ENCODE measurements around the gene CSNK2A2. TPM values are rescaled to one million over a fixed set of nuclear protein-coding genes. Genes with fewer than 3 reads are reported as not detected.
A peak's percentile ranks its signal among the peaks of the same experiment; 100 is the strongest.

The CSNK2A2 gene
- total and polyA plus RNA-seq, 10 of the 15 experiments (the other 5 are each of a cell fraction or from before 2014, with no cell fraction given): 17.4 to 79.1 (median 29.4) TPM

DNA sequence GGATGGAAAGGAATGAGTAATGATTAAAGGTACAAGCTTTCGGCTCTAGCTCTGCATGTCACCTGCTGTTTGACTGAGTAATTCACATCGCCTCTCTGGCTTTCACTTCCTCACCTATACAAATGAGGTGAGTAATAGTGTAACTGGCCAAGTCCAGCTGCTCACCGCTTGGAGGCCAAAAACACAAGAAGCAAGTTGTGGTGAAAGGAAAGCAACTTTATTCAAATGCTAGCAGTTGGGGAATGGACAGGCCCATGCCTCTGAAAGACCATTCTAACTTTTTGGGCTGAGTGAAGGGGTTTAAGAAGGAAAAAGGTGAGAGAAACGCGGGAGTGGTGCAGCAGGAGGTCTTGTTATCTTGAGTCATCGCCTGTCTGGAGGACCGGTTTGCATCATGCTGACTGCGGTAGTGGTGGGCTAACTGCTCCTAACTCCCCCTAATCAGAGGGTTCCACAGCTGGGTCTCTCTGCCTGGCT is 45.7 kb upstream of the CSNK2A2 start (continued):
- TF ChIP-seq, protein P1, sequence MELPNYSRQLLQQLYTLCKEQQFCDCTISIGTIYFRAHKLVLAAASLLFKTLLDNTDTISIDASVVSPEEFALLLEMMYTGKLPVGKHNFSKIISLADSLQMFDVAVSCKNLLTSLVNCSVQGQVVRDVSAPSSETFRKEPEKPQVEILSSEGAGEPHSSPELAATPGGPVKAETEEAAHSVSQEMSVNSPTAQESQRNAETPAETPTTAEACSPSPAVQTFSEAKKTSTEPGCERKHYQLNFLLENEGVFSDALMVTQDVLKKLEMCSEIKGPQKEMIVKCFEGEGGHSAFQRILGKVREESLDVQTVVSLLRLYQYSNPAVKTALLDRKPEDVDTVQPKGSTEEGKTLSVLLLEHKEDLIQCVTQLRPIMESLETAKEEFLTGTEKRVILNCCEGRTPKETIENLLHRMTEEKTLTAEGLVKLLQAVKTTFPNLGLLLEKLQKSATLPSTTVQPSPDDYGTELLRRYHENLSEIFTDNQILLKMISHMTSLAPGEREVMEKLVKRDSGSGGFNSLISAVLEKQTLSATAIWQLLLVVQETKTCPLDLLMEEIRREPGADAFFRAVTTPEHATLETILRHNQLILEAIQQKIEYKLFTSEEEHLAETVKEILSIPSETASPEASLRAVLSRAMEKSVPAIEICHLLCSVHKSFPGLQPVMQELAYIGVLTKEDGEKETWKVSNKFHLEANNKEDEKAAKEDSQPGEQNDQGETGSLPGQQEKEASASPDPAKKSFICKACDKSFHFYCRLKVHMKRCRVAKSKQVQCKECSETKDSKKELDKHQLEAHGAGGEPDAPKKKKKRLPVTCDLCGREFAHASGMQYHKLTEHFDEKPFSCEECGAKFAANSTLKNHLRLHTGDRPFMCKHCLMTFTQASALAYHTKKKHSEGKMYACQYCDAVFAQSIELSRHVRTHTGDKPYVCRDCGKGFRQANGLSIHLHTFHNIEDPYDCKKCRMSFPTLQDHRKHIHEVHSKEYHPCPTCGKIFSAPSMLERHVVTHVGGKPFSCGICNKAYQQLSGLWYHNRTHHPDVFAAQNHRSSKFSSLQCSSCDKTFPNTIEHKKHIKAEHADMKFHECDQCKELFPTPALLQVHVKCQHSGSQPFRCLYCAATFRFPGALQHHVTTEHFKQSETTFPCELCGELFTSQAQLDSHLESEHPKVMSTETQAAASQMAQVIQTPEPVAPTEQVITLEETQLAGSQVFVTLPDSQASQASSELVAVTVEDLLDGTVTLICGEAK (IDR thresholded peaks at IDR 0.05; ENCODE audit: borderline replicate concordance): peak; percentile 98
- TF ChIP-seq GATAD2B (conservative IDR thresholded peaks at IDR 0.05; ENCODE audit: low read depth) (peak; percentile 80), SRF (IDR thresholded peaks at IDR 0.05; ENCODE audit: low read depth in 2 of 2, low read length in 2 of 2) (0 out of 4 replicates have a peak, but pooled peaks of 1 of the 2 experiments have one; percentile 63), PKNOX1 (IDR thresholded peaks at IDR 0.05) (peak; percentile 74; the same call in 1 of the 2 replicates), POLR2AphosphoS2 (IDR thresholded peaks at IDR 0.05; ENCODE audit: low read depth, low read length) (no peak), SMAD1 (IDR thresholded peaks at IDR 0.05; ENCODE audit: low read depth, partially characterized antibody) (no peak), ZNF384 (IDR thresholded peaks at IDR 0.05; ENCODE audit: borderline replicate concordance, low read depth, low read length) (no peak), PML (IDR thresholded peaks at IDR 0.05; ENCODE audit: low read length) (peak; percentile 90), ZZZ3 (IDR thresholded peaks at IDR 0.05; ENCODE audit: control insufficient read depth, insufficient read length, low read depth) (no peak), IKZF1 (conservative IDR thresholded peaks at IDR 0.05) (peak; percentile 97), SP1 (IDR thresholded peaks at IDR 0.05; ENCODE audit: low read depth, low read length) (peak; percentile 80), BACH1 (IDR thresholded peaks at IDR 0.05; ENCODE audit: borderline replicate concordance) (peak; percentile 98; the same call in 1 of the 2 replicates), CREB1 (IDR thresholded peaks at IDR 0.05; ENCODE audit: low read depth) (peak; percentile 66), ATF2 (IDR thresholded peaks at IDR 0.05; ENCODE audit: low read length) (peak; percentile 93), PAX5 (IDR thresholded peaks at IDR 0.05; ENCODE audit: borderline replicate concordance, low read depth, low read length) (peak; percentile 96), SMARCA5 (IDR thresholded peaks at IDR 0.05) (no peak; the same call in 1 of the 2 replicates), NFXL1 (IDR thresholded peaks at IDR 0.05; ENCODE audit: borderline replicate concordance) (no peak), BRCA1 (IDR thresholded peaks at IDR 0.05; ENCODE audit: low read depth, low read length) (no peak), DPF2 (IDR thresholded peaks at IDR 0.05) (peak; percentile 100), SIX5 (IDR thresholded peaks at IDR 0.05; ENCODE audit: low read depth, low read length, severe bottlenecking) (no peak), CBX3 (IDR thresholded peaks at IDR 0.05; ENCODE audit: borderline replicate concordance, low read depth) (no peak)
- TF ChIP-seq, protein P2, sequence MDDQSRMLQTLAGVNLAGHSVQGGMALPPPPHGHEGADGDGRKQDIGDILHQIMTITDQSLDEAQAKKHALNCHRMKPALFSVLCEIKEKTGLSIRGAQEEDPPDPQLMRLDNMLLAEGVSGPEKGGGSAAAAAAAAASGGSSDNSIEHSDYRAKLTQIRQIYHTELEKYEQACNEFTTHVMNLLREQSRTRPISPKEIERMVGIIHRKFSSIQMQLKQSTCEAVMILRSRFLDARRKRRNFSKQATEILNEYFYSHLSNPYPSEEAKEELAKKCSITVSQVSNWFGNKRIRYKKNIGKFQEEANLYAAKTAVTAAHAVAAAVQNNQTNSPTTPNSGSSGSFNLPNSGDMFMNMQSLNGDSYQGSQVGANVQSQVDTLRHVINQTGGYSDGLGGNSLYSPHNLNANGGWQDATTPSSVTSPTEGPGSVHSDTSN (IDR thresholded peaks at IDR 0.05; ENCODE audit: insufficient replicate concordance, low read depth, low read length): peak; percentile 57
- TF ChIP-seq, protein P3, sequence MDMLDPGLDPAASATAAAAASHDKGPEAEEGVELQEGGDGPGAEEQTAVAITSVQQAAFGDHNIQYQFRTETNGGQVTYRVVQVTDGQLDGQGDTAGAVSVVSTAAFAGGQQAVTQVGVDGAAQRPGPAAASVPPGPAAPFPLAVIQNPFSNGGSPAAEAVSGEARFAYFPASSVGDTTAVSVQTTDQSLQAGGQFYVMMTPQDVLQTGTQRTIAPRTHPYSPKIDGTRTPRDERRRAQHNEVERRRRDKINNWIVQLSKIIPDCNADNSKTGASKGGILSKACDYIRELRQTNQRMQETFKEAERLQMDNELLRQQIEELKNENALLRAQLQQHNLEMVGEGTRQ (IDR thresholded peaks at IDR 0.05; ENCODE audit: borderline replicate concordance, low read depth, low read length): no peak; the same call in 1 of the 2 replicates

Data from GM12878 (cell line).